Nasal cavity respiratory epithelium epithelial cell of viscerocranial mucosa (primary cell): ENCODE results near the gene AOX1. TPM values are rescaled to one million over a fixed set of nuclear protein-coding genes. Genes with fewer than 3 reads are reported as not detected.

Source experiments
- total RNA-seq: library from RNA; depleted of rRNA; stranded (reverse); fragments of >200 nt; gene quantifications from 2 replicates; pipeline ENCODE4 v1.2.3, GENCODE V29; 2014

AOX1 gene
- 4.2 and 7.5 TPM in 2 replicates for total RNA-seq

GRCh38 chr2:200585730-200586643 lies at the start of gene AOX1:
Gene AOX1, plus strand, starts transcription at chr2:200586014. Its CDS starts 95 bp downstream, at chr2:200586109.

Other genes with a start within 250 kb of the AOX1 start
- 28.5 and 30.4 TPM in 2 replicates for gene KCTD18, start 75.9 kb upstream of the AOX1 start, total RNA-seq
- 0.68 and 1.3 TPM in 2 replicates for gene SGO2, start 59.8 kb upstream of the AOX1 start, total RNA-seq
- 633 and 845 TPM in 2 replicates for gene BZW1, start 225.9 kb downstream of the AOX1 start, total RNA-seq